OCI-LY3 (cell line): Measurements from ENCODE around the gene ZDHHC14.
"Not testable (repeated sequence)": the region's sequence is repeated elsewhere in the genome, so short reads cannot be mapped to it uniquely, and the experiment has no call there.

ENCODE experiments used
- H2AFZ ChIP-seq: fragments of 200-600, 300-600 bp; shearing (Covaris generic); 2 replicates; pipeline ENCODE4 v1.6.0; 2014; ENCODE audit warnings: antibody characterized with exemption, low read depth, low read length
- H3K27ac ChIP-seq: fragments of 200-600, 300-600 bp; sonication (generic); 2 replicates; pipeline ENCODE4 v1.5.1; 2014; ENCODE audit warnings: mild to moderate bottlenecking, low read length, moderate library complexity, mixed read lengths
- H3K27me3 ChIP-seq: fragments of 200-600, 300-600 bp; sonication (generic); 2 replicates; pipeline ENCODE4 v1.6.1; 2014; ENCODE audit warnings: low read depth, low read length, mixed read lengths
- H3K36me3 ChIP-seq: fragments of 200-600, 300-600 bp; sonication (generic); replicated peaks from 2 replicates; pipeline ENCODE3; 2014; ENCODE audit warnings: low read depth, low read length, mixed read lengths
- H3K4me1 ChIP-seq: fragments of 300-600, 200-600 bp; sonication (generic); 2 replicates; pipeline ENCODE4 v1.6.1; 2014; ENCODE audit warnings: low read length, mixed read lengths
- H3K4me2 ChIP-seq: fragments of 200-600, 300-600 bp; sonication (generic); 2 replicates; pipeline ENCODE4 v1.6.1; 2014; ENCODE audit warnings: low read length, mixed read lengths
- H3K4me3 ChIP-seq: fragments of 300-600, 200-600 bp; sonication (generic); 2 replicates; pipeline ENCODE4 v1.5.1; 2014; ENCODE audit warnings: antibody characterized with exemption, mild to moderate bottlenecking, low read length, moderate library complexity
- H3K79me2 ChIP-seq: fragments of 300-600, 200-600 bp; shearing (Covaris generic); 2 replicates; pipeline ENCODE4 v1.6.1; 2014; ENCODE audit warnings: mild to moderate bottlenecking, low read length, mixed read lengths
- H3K9ac ChIP-seq: fragments of 300-600, 200-600 bp; shearing (Covaris generic); 2 replicates; pipeline ENCODE4 v1.6.0; 2014; ENCODE audit warnings: mild to moderate bottlenecking, low read length, moderate library complexity
- H3K9me3 ChIP-seq: fragments of 200-600, 300-600 bp; shearing (Covaris generic); 2 replicates; pipeline ENCODE4 v1.6.1; 2014; ENCODE audit warnings: low read length, mixed read lengths; ENCODE audit not compliant: insufficient read depth
- H4K20me1 ChIP-seq: fragments of 200-600, 300-600 bp; sonication (generic); 2 replicates; pipeline ENCODE4 v1.6.1; 2016; ENCODE audit warnings: low read length, mixed read lengths; ENCODE audit not compliant: insufficient read depth
- CTCF ChIP-seq: fragments of 200-600, 300-600 bp; sonication (generic); IDR thresholded peaks from 2 replicates; pipeline ENCODE4 v1.5.1; 2014; ENCODE audit warnings: antibody characterized with exemption, low read length, low read depth
- EZH2phosphoT487 ChIP-seq: fragments of 200-600 bp; shearing (Covaris generic); IDR thresholded peaks from 2 replicates; pipeline ENCODE4 v1.6.1; 2018; ENCODE audit warnings: antibody characterized with exemption, mixed run types, low read depth

The ZDHHC14 gene

GRCh38 chr6:157693867-157694266 is 312.9 kb downstream of the ZDHHC14 start:
- H3K9ac ChIP-seq, result no peak overlapping the region
- H3K27me3 ChIP-seq, result no peaks in the 10 kb centered on the region; the same call in 1 of the 2 replicates
- no peak overlapping the region for H3K4me3 ChIP-seq
- H3K36me3 ChIP-seq, result no peaks in the 10 kb centered on the region
- H3K27ac ChIP-seq, result no peak overlapping the region
- H3K4me2 ChIP-seq, result no peak overlapping the region
- no peaks in the 10 kb centered on the region for H4K20me1 ChIP-seq
- no peak overlapping the region for H2AFZ ChIP-seq
- no peak for TF ChIP-seq CTCF
- no peak for TF ChIP-seq EZH2phosphoT487
- H3K79me2 ChIP-seq, result no peaks in the 10 kb centered on the region
- H3K4me1 ChIP-seq, result no peaks in the 10 kb centered on the region
- no peaks in the 10 kb centered on the region for H3K9me3 ChIP-seq

GRCh38 chr6:157695301-157696040 is 314.5 kb downstream of the ZDHHC14 start:
- no peaks in the 10 kb centered on the region for H3K4me1 ChIP-seq
- no peak overlapping the region for H3K4me2 ChIP-seq
- no peaks in the 10 kb centered on the region for H4K20me1 ChIP-seq
- TF ChIP-seq EZH2phosphoT487 (no peak), CTCF (no peak)
- H3K9me3 ChIP-seq, result no peaks in the 10 kb centered on the region
- no peak overlapping the region for H3K27ac ChIP-seq
- H3K79me2 ChIP-seq, result no peaks in the 10 kb centered on the region
- H2AFZ ChIP-seq, result no peak overlapping the region
- no peak overlapping the region for H3K9ac ChIP-seq
- no peaks in the 10 kb centered on the region; the same call in 1 of the 2 replicates for H3K27me3 ChIP-seq
- no peaks in the 10 kb centered on the region for H3K36me3 ChIP-seq
- H3K4me3 ChIP-seq, result no peak overlapping the region

GRCh38 chr6:157699777-157700636 is 319.0 kb downstream of the ZDHHC14 start:
- no peak for TF ChIP-seq CTCF
- no peak for TF ChIP-seq EZH2phosphoT487
- Histone ChIP-seq H3K4me2 (no peak overlapping the region), H3K4me1 (no peaks in the 10 kb centered on the region), H3K4me3 (no peak overlapping the region), H4K20me1 (no peaks in the 10 kb centered on the region), H3K9me3 (no peaks in the 10 kb centered on the region), H3K27me3 (no peaks in the 10 kb centered on the region), H3K79me2 (no peaks in the 10 kb centered on the region), H2AFZ (no peak overlapping the region), H3K36me3 (no peaks in the 10 kb centered on the region), H3K27ac (no peak overlapping the region), H3K9ac (no peak overlapping the region)

- H3K36me3 ChIP-seq, H2AFZ ChIP-seq, H3K9ac ChIP-seq, H3K4me1 ChIP-seq, H3K4me3 ChIP-seq, H4K20me1 ChIP-seq, H3K9me3 ChIP-seq, H3K79me2 ChIP-seq, H3K4me2 ChIP-seq, H3K27me3 ChIP-seq, H3K27ac ChIP-seq: not testable (repeated sequence)
These were observed 325.4 kb downstream of the ZDHHC14 start for GRCh38 chr6:157706351-157706750.
